GM21717 (cell line): ENCODE results near the gene MLLT1.

Experiments used
- ATAC-seq: cut with Tn5 transposase; IDR thresholded peaks from one replicate; pipeline ENCODE4 v1.9.1; 2021; ENCODE audit warnings: mild to moderate bottlenecking, moderate library complexity; ENCODE audit not compliant: unreplicated experiment

Gene MLLT1

DNA sequence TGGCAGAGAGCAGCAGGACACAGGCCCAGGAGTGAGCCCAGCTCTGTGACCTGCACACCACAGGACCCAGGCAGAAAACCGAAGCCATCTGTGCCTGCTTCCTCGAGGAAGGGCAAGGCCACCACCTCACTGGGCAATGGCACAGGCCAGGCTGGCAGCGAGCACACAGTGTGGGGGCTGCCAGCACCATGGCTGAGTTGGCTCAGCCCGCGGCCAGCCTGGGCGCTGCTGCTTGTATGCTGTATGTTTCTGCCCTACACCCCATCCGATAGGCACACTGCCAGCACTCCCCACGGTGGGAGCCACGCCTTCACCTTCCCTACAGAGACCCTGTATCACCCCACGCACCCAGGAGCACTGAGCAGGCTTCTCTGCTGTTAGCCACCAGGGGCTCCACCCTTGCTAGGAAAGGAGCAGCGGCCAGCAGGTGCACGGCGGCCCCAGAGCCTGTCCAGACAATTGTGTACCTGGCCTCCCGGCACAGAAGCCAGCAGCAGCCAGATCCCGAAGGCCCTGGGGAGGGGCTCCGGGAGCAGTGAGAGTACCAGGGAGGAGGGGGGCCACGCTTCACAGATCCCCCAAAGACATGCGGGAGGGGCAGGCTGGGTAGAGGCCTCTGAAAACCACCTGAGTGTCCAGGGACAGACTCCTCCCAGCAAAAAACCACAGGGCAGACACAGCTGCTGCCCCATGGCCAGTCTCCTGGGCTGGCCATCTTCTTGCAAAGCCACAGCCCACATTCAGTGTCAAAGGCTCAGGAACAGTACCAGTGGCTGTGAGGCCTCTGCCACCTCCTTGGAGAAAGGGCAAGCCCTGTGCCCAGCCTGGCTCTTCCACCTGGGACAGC is 56.1 kb downstream of the MLLT1 start:
- no peak for ATAC-seq

- no peak for ATAC-seq
These were observed 56.9 kb downstream of the MLLT1 start for GRCh38 chr19:6222884-6223283.

GRCh38 chr19:6221878-6222746 is 57.7 kb downstream of the MLLT1 start:
- no peak for ATAC-seq

GRCh38 chr19:6221220-6221877 is 58.4 kb downstream of the MLLT1 start:
- no peak for ATAC-seq

DNA sequence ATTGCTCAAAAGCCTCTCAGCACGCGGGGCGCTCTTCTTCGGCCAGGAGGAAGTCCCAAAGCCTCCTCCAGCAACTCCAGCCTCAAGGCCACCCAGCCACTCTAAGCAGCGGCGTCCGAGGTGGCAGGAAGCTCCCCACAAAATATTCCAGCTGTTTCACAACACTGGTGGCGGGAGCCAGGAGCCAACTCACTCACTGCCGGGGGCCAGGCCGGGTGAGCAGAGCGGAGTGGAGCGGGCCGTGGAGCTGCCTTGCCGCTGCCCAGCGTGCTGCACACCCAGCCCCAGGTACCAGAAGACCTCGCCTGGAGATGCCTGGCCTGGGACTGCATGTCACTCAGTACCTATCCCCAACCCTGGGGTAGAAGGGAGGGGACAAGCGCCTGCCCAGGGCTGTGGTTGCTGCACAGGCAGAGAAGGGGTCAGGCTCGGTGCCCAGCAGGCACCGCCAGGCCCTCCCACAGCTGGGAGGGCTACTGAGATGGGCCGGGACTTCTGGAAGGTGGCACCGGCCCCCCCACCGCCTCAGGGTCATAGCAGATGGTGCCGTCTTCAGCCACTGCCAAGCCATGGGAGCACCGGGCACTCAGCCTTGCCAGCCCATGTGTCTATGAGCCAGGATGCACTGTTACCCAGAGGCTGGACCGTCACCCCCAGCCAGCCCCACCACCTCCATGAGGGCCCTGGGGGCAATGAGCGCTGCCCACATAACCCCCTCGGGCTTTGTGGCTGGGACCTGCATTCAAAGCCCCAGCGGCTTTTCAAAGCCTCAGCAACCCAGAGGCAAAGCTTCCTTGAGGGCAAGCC is 59.2 kb downstream of the MLLT1 start:
- ATAC-seq = no peak

- no peak for ATAC-seq
These were observed 60.0 kb downstream of the MLLT1 start for GRCh38 chr19:6219586-6220290.

DNA sequence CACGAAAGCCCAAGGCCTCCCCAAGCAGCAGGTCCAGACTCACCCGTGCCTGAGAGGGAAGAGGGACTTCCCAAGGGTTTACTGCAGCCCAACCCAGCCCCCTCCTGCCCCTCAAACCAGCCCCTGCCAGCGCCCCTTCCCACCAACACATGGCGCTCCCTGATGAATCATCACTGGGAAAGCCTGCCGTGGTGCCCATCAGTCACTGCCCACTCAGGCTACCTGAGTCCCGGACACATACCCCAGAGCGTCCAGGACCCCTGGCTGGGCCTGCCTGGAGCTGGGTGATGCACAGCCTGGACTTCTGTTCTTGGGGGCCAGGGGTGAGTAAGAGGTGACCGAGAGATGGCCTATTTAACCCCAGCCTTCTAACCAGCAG is 60.6 kb downstream of the MLLT1 start:
- ATAC-seq = no peak

DNA sequence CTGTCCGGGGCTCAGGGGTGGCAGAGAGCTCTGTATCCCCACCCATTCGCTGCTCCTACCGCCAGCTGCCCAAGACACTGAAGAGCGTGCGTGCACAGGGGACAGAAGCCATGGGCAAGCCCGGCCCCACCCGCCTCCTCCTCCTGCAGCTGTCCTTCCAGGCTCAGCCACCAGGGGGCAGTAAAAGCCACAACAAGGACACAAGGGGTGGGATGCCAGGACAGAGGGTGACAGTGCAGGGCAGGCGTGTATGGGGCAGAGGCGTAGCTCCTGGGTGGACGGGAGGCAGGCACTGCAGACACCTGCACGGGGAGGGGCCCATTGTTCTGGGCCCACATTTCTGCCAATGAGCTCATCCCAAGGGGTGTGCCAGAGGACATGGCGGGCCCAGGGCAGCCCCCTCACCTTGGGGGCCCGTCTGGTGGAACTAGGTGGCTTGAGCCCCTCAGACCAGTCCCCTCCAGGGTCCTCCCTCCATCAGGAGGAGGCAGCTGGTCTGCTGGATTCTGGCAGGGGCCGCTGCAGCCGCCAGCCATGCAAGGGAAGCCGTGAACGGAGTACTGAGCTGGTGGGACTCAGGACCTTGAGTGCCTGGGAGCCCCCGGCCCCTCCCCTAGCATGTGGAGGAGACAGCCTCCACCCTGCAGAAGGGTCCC is 61.2 kb downstream of the MLLT1 start:
- no peak for ATAC-seq

- ATAC-seq = no peak
These were observed 61.9 kb downstream of the MLLT1 start for GRCh38 chr19:6217752-6218334.

GRCh38 chr19:6216996-6217751 is 62.6 kb downstream of the MLLT1 start:
- ATAC-seq = no peak

DNA sequence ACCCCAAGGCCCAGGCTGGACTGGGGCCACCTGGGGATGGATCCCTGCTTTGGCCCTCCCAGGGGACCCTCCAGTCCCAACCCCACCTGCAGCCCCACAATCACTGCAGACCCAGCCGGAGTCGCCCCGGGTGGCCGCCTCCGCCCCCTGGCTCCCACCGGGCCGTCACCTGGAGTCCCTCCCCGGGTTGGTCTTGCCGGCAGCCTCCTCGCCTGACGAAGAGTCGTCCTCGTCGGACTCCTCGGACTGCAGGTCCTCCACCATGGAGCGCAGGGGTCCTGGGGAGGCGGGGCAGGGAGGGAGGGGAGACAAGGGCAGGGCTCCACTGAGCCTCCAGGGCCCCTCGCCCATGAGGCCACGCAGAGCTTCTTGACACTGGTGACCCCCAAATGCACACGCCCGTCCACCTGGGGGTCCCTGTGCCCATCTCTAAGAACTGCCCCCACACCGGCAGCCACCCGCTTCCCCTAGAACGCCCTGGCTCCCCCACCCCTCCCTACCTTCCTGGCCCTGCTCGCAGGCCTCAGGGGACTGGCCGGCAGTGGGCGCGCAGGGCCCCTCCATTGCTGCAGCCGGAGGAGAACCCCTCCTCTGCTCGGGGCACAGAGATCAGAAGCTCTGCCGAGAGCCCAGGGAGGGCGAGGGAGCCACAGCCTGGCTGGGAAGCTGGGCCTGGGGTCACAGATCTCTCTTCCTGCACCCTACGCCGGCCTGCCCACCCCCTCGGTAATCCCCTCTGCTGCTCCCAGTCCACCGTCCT is 63.4 kb downstream of the MLLT1 start:
- ATAC-seq = no peak

- no peak for ATAC-seq
These were observed 64.0 kb downstream of the MLLT1 start for GRCh38 chr19:6215701-6216235.

GRCh38 chr19:6214881-6215541 is 64.8 kb downstream of the MLLT1 start:
- no peak for ATAC-seq

- ATAC-seq = no peak
These were observed 65.8 kb downstream of the MLLT1 start for GRCh38 chr19:6213696-6214641.

DNA sequence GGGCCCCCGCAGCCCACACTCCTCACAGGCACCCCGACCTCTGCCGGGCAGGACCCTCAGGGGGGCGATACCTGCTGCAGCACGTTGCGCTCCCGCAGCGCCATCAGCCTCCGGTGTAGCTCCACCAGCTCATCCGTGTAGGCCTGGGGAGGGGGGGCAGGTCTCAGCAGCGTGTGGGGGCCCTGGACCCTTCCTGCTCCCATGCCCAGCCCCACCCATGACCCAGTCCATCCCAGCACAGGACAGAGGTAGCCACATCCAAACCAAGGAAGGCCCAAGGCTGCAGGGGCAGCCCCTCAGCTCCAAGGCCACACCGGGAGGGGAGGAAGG is 66.5 kb downstream of the MLLT1 start:
- ATAC-seq = no peak
